ENCODE measurements around the gene TBC1D14.

TBC1D14 gene

GRCh38 chr4:6963139-6963611 lies 53.5 kb downstream of the TBC1D14 start:
- Histone ChIP-seq H3K9me3 (ENCODE audit: insufficient read depth, low read length) (no peaks in the 10 kb centered on the region), H3K4me2 (ENCODE audit: low read length) (peak overlapping the region; percentile 97), H3K27ac (ENCODE audit: low read length) (no peak overlapping the region), H3K4me1 (ENCODE audit: low read length) (peaks cover 32% of the 10 kb centered on the region), H3K36me3 (replicated peaks; ENCODE audit: low read depth, low read length) (peaks cover 3% of the 10 kb centered on the region), H2AFZ (ENCODE audit: low read depth, low read length) (no peak overlapping the region), H3K4me3 (ENCODE audit: low read length) (peak overlapping the region; percentile 72; the same call in 1 of the 2 replicates), H3K9ac (ENCODE audit: low read length) (no peak overlapping the region), H3K27me3 (ENCODE audit: low read depth, low read length) (no peaks in the 10 kb centered on the region), H3K79me2 (ENCODE audit: low read length) (peaks cover 35% of the 10 kb centered on the region), H4K20me1 (ENCODE audit: insufficient read depth, low read length) (peaks cover 40% of the 10 kb centered on the region)
- TF ChIP-seq CTCF (IDR thresholded peaks at IDR 0.05; ENCODE audit: low read depth, low read length): no peak

GRCh38 chr4:6964858-6965257 lies 55.2 kb downstream of the TBC1D14 start:
- H3K9ac ChIP-seq (ENCODE audit: low read length): no peak overlapping the region; the same call in 1 of the 2 replicates
- TF ChIP-seq CTCF (IDR thresholded peaks at IDR 0.05; ENCODE audit: low read depth, low read length): no peak
- no peak for TF ChIP-seq EZH2phosphoT487 (IDR thresholded peaks at IDR 0.05; ENCODE audit: low read depth)
- no peak overlapping the region; the same call in 1 of the 2 replicates for H3K27ac ChIP-seq (ENCODE audit: low read length)
- H4K20me1 ChIP-seq (ENCODE audit: insufficient read depth, low read length): peaks cover 34% of the 10 kb centered on the region
- H3K9me3 ChIP-seq (ENCODE audit: insufficient read depth, low read length): no peaks in the 10 kb centered on the region
- H3K79me2 ChIP-seq (ENCODE audit: low read length): peaks cover 33% of the 10 kb centered on the region
- H3K4me2 ChIP-seq (ENCODE audit: low read length): peak overlapping the region; percentile 97
- H3K27me3 ChIP-seq (ENCODE audit: low read depth, low read length): no peaks in the 10 kb centered on the region
- peaks cover 32% of the 10 kb centered on the region for H3K4me1 ChIP-seq (ENCODE audit: low read length)
- H3K36me3 ChIP-seq (replicated peaks; ENCODE audit: low read depth, low read length): peaks cover 3% of the 10 kb centered on the region
- H3K4me3 ChIP-seq (ENCODE audit: low read length): peak overlapping the region; percentile 72
- no peak overlapping the region for H2AFZ ChIP-seq (ENCODE audit: low read depth, low read length)

GRCh38 chr4:6965329-6965728 lies 55.7 kb downstream of the TBC1D14 start:
- no peak overlapping the region for H3K4me3 ChIP-seq (ENCODE audit: low read length)
- no peak overlapping the region for H3K9ac ChIP-seq (ENCODE audit: low read length)
- H3K36me3 ChIP-seq (replicated peaks; ENCODE audit: low read depth, low read length): peaks cover 3% of the 10 kb centered on the region
- no peaks in the 10 kb centered on the region for H3K9me3 ChIP-seq (ENCODE audit: insufficient read depth, low read length)
- peaks cover 33% of the 10 kb centered on the region for H3K79me2 ChIP-seq (ENCODE audit: low read length)
- H3K4me2 ChIP-seq (ENCODE audit: low read length): no peak overlapping the region
- H3K27me3 ChIP-seq (ENCODE audit: low read depth, low read length): no peaks in the 10 kb centered on the region
- H3K27ac ChIP-seq (ENCODE audit: low read length): no peak overlapping the region
- no peak for TF ChIP-seq CTCF (IDR thresholded peaks at IDR 0.05; ENCODE audit: low read depth, low read length)
- H4K20me1 ChIP-seq (ENCODE audit: insufficient read depth, low read length): peaks cover 38% of the 10 kb centered on the region
- no peak overlapping the region for H2AFZ ChIP-seq (ENCODE audit: low read depth, low read length)
- H3K4me1 ChIP-seq (ENCODE audit: low read length): peaks cover 32% of the 10 kb centered on the region

GRCh38 chr4:6967846-6968340 lies 58.3 kb downstream of the TBC1D14 start:
- no peak overlapping the region for H3K27ac ChIP-seq (ENCODE audit: low read length)
- peaks cover 3% of the 10 kb centered on the region for H3K36me3 ChIP-seq (replicated peaks; ENCODE audit: low read depth, low read length)
- H2AFZ ChIP-seq (ENCODE audit: low read depth, low read length): no peak overlapping the region
- no peak for TF ChIP-seq EZH2phosphoT487 (IDR thresholded peaks at IDR 0.05; ENCODE audit: low read depth)
- no peak for TF ChIP-seq CTCF (IDR thresholded peaks at IDR 0.05; ENCODE audit: low read depth, low read length)
- H3K79me2 ChIP-seq (ENCODE audit: low read length): peaks cover 26% of the 10 kb centered on the region
- no peaks in the 10 kb centered on the region for H3K9me3 ChIP-seq (ENCODE audit: insufficient read depth, low read length)
- H3K4me3 ChIP-seq (ENCODE audit: low read length): no peak overlapping the region
- peaks cover 24% of the 10 kb centered on the region for H3K4me1 ChIP-seq (ENCODE audit: low read length)
- H4K20me1 ChIP-seq (ENCODE audit: insufficient read depth, low read length): peaks cover 36% of the 10 kb centered on the region
- H3K4me2 ChIP-seq (ENCODE audit: low read length): no peak overlapping the region
- H3K27me3 ChIP-seq (ENCODE audit: low read depth, low read length): no peaks in the 10 kb centered on the region
- H3K9ac ChIP-seq (ENCODE audit: low read length): no peak overlapping the region
